Activated CD8-positive, alpha-beta memory T cell treated with anti-CD3 and anti-CD28 coated beads for 36 hours (primary cell): ENCODE results near the gene RMRP. TPM values are rescaled to one million over a fixed set of nuclear protein-coding genes. Genes with fewer than 3 reads are reported as not detected.

Experiments
- CTCF ChIA-PET: fragments of 350-600 bp; sonication (Branson Sonifier 250); formaldehyde crosslinking; loops from one replicate; lab custom pipeline; 2021; ENCODE audit warnings: antibody characterized with exemption; lab: Charles Lee
- POLR2A ChIA-PET: fragments of 350-600 bp; sonication (Branson Sonifier 250); formaldehyde crosslinking; loops from one replicate; lab custom pipeline; 2021; ENCODE audit warnings: antibody characterized with exemption; lab: Charles Lee
- total RNA-seq, 2 experiments: library from RNA; stranded (reverse); gene quantifications; one replicate each; pipeline ENCODE4 v1.2.3, GENCODE V29; 2021

Gene RMRP
- total RNA-seq, result 1,000 to 10,000 TPM; 9,117 to 9,295 TPM

- POLR2A ChIA-PET, result interaction anchor here (0.6 to 3.8 kb wide), 10 partner anchors 8 to 157 kb away, joined by 3 to 30 read pairs (median 6); partner anchors contain the start of genes CREB3, GBA2, HINT2 and RGP1
Measured at GRCh38 chr9:35657546-35658136, at the start of gene RMRP. TSS of gene RMRP (minus strand) at chr9:35658019.

GRCh38 chr9:35706951-35707350, 49.1 kb upstream of the RMRP start:
- POLR2A ChIA-PET, result no interaction called here

More at GRCh38 chr9:35657546-35658136, at the start of gene RMRP:
- CTCF ChIA-PET, result interaction anchor here (0.9 to 5.3 kb wide), 14 partner anchors 8 to 142 kb away, joined by 3 to 49 read pairs (median 6); partner anchors contain the start of genes CREB3 and TLN1

GRCh38 chr9:35705836-35706430, 48.1 kb upstream of the RMRP start:
- CTCF ChIA-PET, result interaction anchor here (1.5 to 4.1 kb wide), 2 partner anchors 9 to 48 kb away, joined by 5 to 21 read pairs; partner anchors contain the start of genes CCDC107 and RMRP

More at GRCh38 chr9:35706951-35707350, 49.1 kb upstream of the RMRP start:
- CTCF ChIA-PET, result interaction anchor here (4.1 kb wide), 1 partner anchor 10 kb away, joined by 21 read pairs; no protein-coding TSS in a partner anchor

GRCh38 chr9:35705372-35705771, 47.6 kb upstream of the RMRP start:
- POLR2A ChIA-PET, result no interaction called here
- CTCF ChIA-PET, result interaction anchor here (1.5 to 4.1 kb wide), 3 partner anchors 9 to 47 kb away, joined by 3 to 21 read pairs (median 5); partner anchors contain the start of genes CCDC107 and RMRP

More at GRCh38 chr9:35705836-35706430, 48.1 kb upstream of the RMRP start:
- POLR2A ChIA-PET, result no interaction called here

GRCh38 chr9:35703906-35704672, 46.3 kb upstream of the RMRP start:
- POLR2A ChIA-PET, result no interaction called here
- CTCF ChIA-PET, result interaction anchor here (0.6 to 4.1 kb wide), 4 partner anchors 7 to 57 kb away, joined by 3 to 21 read pairs (median 3); no protein-coding TSS in a partner anchor

GRCh38 chr9:35702696-35703095, 44.9 kb upstream of the RMRP start:
- POLR2A ChIA-PET, result no interaction called here
- CTCF ChIA-PET, result no interaction called here

- ChIA-PET POLR2A (interaction anchor here (0.7 to 1.4 kb wide), 2 partner anchors 27 to 45 kb away, joined by 3 read pairs; no protein-coding TSS in a partner anchor), CTCF (interaction anchor here (1.3 kb wide), 1 partner anchor 90 kb away, joined by 3 read pairs; no protein-coding TSS in a partner anchor)
Measured at GRCh38 chr9:35700942-35701341, 43.1 kb upstream of the RMRP start.

- ChIA-PET CTCF (interaction anchor here (1.3 kb wide), 1 partner anchor 89 kb away, joined by 3 read pairs; no protein-coding TSS in a partner anchor), POLR2A (no interaction called here)
Measured at GRCh38 chr9:35700031-35700430, 42.2 kb upstream of the RMRP start.

GRCh38 chr9:35698231-35698630, 40.4 kb upstream of the RMRP start:
- CTCF ChIA-PET, result interaction anchor here (1.3 to 3.2 kb wide), 4 partner anchors 8 to 87 kb away, joined by 3 to 21 read pairs (median 10); no protein-coding TSS in a partner anchor
- POLR2A ChIA-PET, result interaction anchor here (0.5 kb wide), 1 partner anchor 51 kb away, joined by 3 read pairs; no protein-coding TSS in a partner anchor

- ChIA-PET POLR2A (no interaction called here), CTCF (interaction anchor here (1.0 to 3.2 kb wide), 13 partner anchors 9 to 87 kb away, joined by 3 to 21 read pairs (median 9); partner anchors contain the start of genes ARHGEF39, CREB3 and TLN1)
Measured at GRCh38 chr9:35697486-35697885, 39.7 kb upstream of the RMRP start.

GRCh38 chr9:35696520-35697215, 38.8 kb upstream of the RMRP start:
- CTCF ChIA-PET, result interaction anchor here (0.9 to 3.2 kb wide), 25 partner anchors 9 to 93 kb away, joined by 3 to 21 read pairs (median 7); partner anchors contain the start of genes ARHGEF39, CCDC107, CREB3 and GBA2
- POLR2A ChIA-PET, result interaction anchor here (1.0 kb wide), 1 partner anchor 50 kb away, joined by 3 read pairs; no protein-coding TSS in a partner anchor

GRCh38 chr9:35695943-35696401, 38.2 kb upstream of the RMRP start:
- POLR2A ChIA-PET, result interaction anchor here (0.7 to 1.0 kb wide), 4 partner anchors 17 to 123 kb away, joined by 3 to 10 read pairs (median 6); no protein-coding TSS in a partner anchor
- CTCF ChIA-PET, result interaction anchor here (0.9 to 3.2 kb wide), 21 partner anchors 10 to 94 kb away, joined by 3 to 21 read pairs (median 7); partner anchors contain the start of genes CCDC107, CREB3, GBA2 and RGP1

GRCh38 chr9:35691757-35692301, 34.0 kb upstream of the RMRP start:
- POLR2A ChIA-PET, result interaction anchor here (2.0 kb wide), 1 partner anchor 16 kb away, joined by 5 read pairs; no protein-coding TSS in a partner anchor
- CTCF ChIA-PET, result interaction anchor here (1.4 to 1.9 kb wide), 2 partner anchors 33 to 45 kb away, joined by 4 to 9 read pairs; partner anchors contain the start of genes CCDC107 and RMRP

GRCh38 chr9:35691334-35691650, 33.5 kb upstream of the RMRP start:
- POLR2A ChIA-PET, result interaction anchor here (0.5 to 2.0 kb wide), 2 partner anchors 16 to 19 kb away, joined by 5 to 6 read pairs; no protein-coding TSS in a partner anchor

GRCh38 chr9:35690614-35691333, 33.0 kb upstream of the RMRP start:
- POLR2A ChIA-PET, result interaction anchor here (0.5 to 2.0 kb wide), 2 partner anchors 15 to 19 kb away, joined by 5 to 6 read pairs; no protein-coding TSS in a partner anchor
- CTCF ChIA-PET, result interaction anchor here (1.2 to 1.9 kb wide), 3 partner anchors 32 to 46 kb away, joined by 3 to 9 read pairs (median 5); partner anchors contain the start of genes CCDC107 and RMRP

More at GRCh38 chr9:35691334-35691650, 33.5 kb upstream of the RMRP start:
- CTCF ChIA-PET, result interaction anchor here (1.2 to 1.9 kb wide), 3 partner anchors 33 to 47 kb away, joined by 4 to 9 read pairs (median 5); partner anchors contain the start of genes CCDC107 and RMRP

GRCh38 chr9:35690294-35690613, 32.4 kb upstream of the RMRP start:
- CTCF ChIA-PET, result interaction anchor here (1.2 to 1.9 kb wide), 4 partner anchors 32 to 79 kb away, joined by 3 to 9 read pairs (median 4); partner anchors contain the start of genes CCDC107 and RMRP
- POLR2A ChIA-PET, result interaction anchor here (0.6 to 2.0 kb wide), 2 partner anchors 15 to 188 kb away, joined by 5 to 9 read pairs; no protein-coding TSS in a partner anchor
